HG03280 (cell line): ENCODE results near the gene CEP112.
"Not testable (repeated sequence)": the region's sequence is repeated elsewhere in the genome, so short reads cannot be mapped to it uniquely, and the experiment has no call there.

Source experiments
- ATAC-seq: cut with Tn5 transposase; IDR thresholded peaks from one replicate; pipeline ENCODE4 v1.9.1; 2021; ENCODE audit warnings: mild to moderate bottlenecking, moderate library complexity; ENCODE audit not compliant: unreplicated experiment

CEP112 gene

GRCh38 chr17:66165537-66166123 is 26.3 kb downstream of the CEP112 start:
- no peak for ATAC-seq

GRCh38 chr17:66155055-66155454 is 36.9 kb downstream of the CEP112 start:
- ATAC-seq: not testable (repeated sequence)

GRCh38 chr17:66152756-66153155 is 39.2 kb downstream of the CEP112 start:
- no peak for ATAC-seq

- no peak for ATAC-seq
These were observed 41.2 kb downstream of the CEP112 start for GRCh38 chr17:66150708-66151107.

GRCh38 chr17:66149562-66149961 is 42.4 kb downstream of the CEP112 start:
- no peak for ATAC-seq

GRCh38 chr17:66146394-66146793 is 45.5 kb downstream of the CEP112 start:
- no peak for ATAC-seq

- no peak for ATAC-seq
These were observed 48.2 kb downstream of the CEP112 start for GRCh38 chr17:66143657-66144282.

- no peak for ATAC-seq
These were observed 49.5 kb downstream of the CEP112 start for GRCh38 chr17:66142428-66142827.

GRCh38 chr17:66138120-66138519 is 53.8 kb downstream of the CEP112 start:
- ATAC-seq: no peak

GRCh38 chr17:66135896-66136295 is 56.0 kb downstream of the CEP112 start:
- ATAC-seq: no peak

- ATAC-seq: no peak
These were observed 56.7 kb downstream of the CEP112 start for GRCh38 chr17:66135219-66135618.

GRCh38 chr17:66129759-66130158 is 62.2 kb downstream of the CEP112 start:
- ATAC-seq: no peak

GRCh38 chr17:66126231-66126630 is 65.7 kb downstream of the CEP112 start:
- no peak for ATAC-seq

- ATAC-seq: no peak
These were observed 68.8 kb downstream of the CEP112 start for GRCh38 chr17:66123163-66123562.

GRCh38 chr17:66115246-66115645 is 76.7 kb downstream of the CEP112 start:
- ATAC-seq: no peak

GRCh38 chr17:66114609-66115008 is 77.3 kb downstream of the CEP112 start:
- ATAC-seq: no peak

- no peak for ATAC-seq
These were observed 84.2 kb downstream of the CEP112 start for GRCh38 chr17:66107731-66108130.

GRCh38 chr17:66098040-66098439 is 93.9 kb downstream of the CEP112 start:
- ATAC-seq: no peak

GRCh38 chr17:66094727-66095126 is 97.2 kb downstream of the CEP112 start:
- no peak for ATAC-seq

- ATAC-seq: no peak
These were observed 100.4 kb downstream of the CEP112 start for GRCh38 chr17:66091445-66092080.

- no peak for ATAC-seq
These were observed 102.2 kb downstream of the CEP112 start for GRCh38 chr17:66089764-66090163.

GRCh38 chr17:66088173-66088572 is 103.8 kb downstream of the CEP112 start:
- ATAC-seq: no peak
